DMS79 treated with DMSO at 0.1 percent for 48 hours (cell line): ENCODE measurements around the gene MAP3K14.
A peak's percentile ranks its signal among the peaks of the same experiment; 100 is the strongest.
"Not testable (repeated sequence)": the region's sequence is repeated elsewhere in the genome, so short reads cannot be mapped to it uniquely, and the experiment has no call there.

Experiments used
- DNase-seq: peaks from one replicate; lab custom pipeline; 2025; lab: John Stamatoyannopoulos, UW

MAP3K14 gene

DNA sequence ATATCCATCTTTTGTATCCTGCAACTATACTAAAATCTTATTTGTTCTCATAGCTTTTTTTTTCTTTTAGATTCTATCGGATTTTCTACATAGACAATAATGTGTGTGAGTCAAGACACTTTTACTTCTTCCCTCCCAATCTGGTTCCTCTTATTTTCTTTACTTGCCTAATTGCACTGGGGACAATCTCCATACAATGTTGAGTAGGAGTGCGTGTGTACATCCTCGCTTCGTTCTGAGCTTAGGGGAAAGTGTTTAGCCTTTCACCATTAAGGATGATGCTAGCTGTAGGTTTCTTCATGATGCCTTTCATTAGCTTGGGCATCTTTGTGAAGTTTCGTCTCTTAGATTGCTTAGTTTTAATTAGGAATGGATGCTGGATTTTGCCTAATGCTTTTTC, 57.8 kb downstream of the MAP3K14 start:
- no peak for DNase-seq

DNA sequence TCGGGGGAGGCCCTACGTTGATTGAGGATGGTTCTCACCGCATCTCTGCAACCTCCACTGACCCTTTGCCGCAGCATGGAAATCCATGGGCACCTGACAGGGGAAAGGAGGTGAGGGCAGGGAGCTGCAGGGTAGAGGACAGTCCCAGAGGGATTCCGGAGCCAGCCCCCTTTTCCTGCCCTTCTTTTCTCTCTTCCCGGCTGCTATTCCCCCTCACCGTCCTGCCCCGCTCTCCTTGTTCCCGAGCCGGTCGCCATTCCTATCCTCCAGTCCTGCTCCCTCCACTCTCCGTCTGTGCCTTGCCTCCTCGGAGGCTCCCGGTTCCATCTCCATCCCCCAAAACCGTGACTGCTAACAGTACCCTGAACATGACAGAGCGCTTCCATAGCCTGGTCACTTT, 59.7 kb downstream of the MAP3K14 start:
- DNase-seq, result no peak

DNA sequence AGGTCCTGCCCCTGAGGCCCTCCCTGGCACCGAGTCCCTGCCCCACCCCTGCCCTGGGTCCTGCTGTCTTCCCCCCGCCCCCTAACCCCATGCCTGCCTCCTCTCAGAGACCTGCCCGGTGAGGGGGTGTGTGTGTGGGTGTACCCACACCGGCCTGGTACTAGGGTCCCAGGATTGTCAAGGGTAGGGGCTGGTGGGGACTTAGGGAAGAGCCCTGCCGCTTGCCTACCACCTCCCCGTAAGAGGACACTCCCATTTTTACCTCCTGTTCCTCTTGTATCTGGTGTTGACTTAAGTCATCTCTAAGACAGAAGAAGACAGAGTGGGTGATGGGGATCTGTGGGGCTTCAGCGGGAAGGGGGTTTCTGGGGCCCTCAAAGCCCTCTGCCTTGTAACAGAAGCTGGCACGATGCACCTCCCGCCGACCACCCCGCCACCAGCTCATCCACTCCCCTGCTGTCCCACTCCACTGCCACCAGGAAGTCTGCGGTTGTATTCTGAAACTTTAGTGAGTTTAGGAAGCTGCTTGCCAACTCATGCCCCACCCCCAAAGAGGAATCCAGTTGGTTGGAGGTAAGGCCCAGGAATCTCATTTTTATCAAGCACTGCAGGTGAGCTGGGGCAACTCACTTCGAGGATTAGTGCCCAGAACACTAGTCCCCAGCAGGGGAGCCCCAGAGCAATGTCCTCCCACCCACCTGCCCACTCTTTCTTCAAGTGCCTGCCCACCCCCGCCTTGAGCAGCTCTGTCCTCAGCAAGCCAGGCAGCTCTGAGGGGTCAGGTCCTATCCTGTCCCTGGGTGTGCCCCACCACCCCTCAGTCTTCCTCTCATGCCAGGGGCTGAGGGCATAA, 60.5 kb downstream of the MAP3K14 start:
- DNase-seq, result no peak

DNA sequence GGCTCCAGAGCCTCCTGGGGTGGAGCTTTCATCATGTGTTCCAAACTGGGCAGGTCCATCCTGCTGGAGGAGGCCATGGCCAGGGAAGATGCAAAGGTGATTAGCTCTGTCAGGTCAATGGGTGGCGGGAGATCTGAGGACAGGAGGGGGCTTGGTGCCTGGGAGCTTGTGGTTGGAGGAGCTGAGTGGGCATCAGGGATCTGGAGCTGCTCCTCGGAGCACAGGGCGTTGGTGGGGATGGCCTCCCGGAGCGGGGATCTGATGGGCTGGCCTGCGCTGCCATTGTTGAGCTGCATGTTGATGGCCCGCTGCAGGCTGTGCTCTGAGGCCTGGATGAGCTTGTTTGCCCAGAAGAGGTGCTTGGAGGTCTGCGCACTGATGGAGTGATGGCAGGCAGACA, 61.5 kb downstream of the MAP3K14 start:
- no peak for DNase-seq

DNA sequence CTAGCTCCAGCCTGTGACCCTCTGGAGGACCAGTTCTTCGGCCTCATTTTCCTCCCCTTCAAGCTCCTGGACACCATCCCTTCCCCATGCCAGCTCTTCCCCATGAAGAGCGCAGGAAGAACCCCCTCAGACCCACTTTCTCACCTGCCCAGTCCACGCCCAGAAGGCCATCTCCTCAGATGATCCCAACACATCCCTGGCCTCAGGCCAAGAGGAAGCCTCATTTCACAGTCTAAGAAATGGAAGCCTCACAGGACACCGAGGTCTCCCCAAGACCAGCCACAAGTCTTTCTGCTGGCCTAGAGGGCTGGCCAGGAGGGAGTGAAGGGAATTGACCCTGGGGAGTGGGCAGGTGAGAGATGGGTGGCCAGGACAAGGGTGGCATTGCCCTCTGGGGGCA, 62.9 kb downstream of the MAP3K14 start:
- no peak for DNase-seq

DNA sequence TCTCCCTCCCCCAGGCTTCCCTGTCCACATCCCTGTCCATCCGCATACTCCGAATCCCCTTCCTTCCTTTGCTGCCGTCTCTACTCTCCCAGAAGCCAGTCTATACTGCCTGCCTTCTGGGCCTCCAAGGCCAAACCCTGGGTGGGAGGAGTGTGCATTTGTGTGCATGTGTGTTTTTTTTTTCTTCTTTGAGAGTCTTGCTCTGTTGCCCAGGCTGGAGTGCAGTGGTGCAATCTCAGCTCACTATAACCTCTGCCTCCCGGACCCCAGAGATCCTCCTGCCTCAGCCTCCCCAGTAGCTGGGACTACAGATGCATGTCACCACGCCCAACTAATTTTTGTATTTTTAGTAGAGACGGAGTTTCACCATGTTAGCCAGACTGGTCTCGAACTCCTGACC, 63.6 kb downstream of the MAP3K14 start:
- not testable (repeated sequence) for DNase-seq

DNA sequence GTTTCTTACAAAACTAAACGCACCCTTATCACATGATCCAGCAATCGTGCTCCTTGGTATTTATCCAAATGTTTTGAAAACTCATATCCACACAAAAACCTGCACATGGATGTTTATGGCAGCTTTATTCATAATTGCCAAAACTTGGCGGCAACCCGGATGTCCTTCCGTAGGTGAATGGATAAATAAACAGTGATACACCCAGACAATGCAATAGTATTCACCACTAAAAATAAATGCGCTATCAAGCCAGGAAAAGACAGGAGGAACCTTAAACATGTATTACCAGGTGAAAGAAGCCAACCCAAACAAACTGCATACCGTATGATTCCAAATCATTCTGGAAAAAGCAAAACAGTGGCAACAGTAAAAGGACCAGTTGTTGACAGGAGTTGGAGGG, 64.9 kb downstream of the MAP3K14 start:
- DNase-seq, result no peak

DNA sequence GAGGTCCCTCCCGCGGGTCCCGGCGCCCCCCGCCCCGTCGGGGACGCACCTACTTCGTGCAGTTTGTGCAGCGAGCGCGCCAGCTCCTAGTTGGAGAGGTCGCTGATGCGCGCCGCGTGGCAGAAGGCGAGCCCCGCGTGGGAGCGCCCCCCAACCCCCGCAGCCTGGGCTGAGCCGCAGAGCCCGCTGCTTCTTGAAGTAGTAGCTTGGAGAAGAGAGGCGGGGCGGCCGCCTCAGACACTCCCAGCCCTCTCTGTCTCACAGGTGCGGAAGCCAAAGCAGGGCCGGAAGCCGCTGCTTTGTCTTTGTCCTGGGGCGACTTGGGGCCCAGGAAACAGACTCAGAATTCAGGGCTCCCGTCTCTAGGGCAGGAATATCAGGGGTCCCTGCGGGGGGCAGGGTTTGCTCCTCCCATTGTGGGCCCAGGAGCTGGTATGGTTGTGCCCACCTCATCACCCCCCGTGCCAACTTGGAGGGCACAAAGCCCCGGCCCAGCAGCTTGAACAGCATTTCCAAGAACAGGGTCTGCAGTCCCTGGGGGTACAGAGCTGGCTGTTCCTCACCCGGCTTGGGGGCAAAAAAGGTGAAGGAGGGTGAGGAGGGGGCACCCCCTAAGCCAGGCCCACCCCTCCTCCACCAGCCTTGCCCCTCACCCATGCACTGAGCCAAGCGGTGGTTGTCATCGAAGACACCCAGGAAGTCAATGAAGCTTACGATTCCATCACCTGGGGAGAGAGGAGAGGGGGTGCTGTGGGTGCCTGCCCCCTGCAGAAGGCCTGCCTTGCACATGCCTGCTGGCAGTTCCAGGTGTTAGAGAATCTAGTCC, 68.5 kb downstream of the MAP3K14 start:
- DNase-seq, result peak; percentile 38

DNA sequence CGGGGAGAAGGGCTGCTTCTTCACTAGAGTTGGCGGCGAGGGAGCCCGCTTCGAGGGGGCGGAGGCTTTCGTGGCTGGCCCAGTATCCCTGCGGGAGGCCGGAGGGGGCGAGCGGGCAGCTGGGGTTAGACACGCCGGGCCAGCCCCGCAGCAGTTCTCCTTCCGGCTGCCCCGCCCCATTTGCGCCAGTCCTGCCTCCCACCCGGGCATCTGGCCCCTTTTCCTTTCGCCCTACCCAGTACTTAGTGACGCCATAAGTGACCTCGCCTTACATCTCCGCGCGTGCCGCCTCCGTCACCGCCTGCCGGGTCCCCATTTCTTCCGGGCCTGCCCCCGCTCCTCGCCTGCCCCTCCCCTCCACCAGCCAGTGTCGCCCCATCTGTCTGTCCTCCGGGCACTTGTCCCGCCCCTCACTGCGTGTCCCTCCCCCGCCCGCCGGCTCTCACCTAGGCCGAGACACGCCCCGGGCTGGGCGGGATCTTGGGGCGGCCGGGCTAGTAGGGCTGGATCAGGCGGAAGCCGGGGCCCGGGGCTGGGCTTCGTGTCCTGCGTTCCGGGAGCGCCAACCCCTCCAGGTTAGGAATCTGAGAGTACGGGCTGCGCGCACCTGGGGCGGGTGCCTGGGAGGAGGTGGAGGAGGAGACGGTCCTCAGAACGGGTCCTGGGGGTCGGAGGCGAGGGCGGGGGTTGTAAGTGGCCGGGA, 69.2 kb downstream of the MAP3K14 start:
- DNase-seq, result peak; percentile 92

DNA sequence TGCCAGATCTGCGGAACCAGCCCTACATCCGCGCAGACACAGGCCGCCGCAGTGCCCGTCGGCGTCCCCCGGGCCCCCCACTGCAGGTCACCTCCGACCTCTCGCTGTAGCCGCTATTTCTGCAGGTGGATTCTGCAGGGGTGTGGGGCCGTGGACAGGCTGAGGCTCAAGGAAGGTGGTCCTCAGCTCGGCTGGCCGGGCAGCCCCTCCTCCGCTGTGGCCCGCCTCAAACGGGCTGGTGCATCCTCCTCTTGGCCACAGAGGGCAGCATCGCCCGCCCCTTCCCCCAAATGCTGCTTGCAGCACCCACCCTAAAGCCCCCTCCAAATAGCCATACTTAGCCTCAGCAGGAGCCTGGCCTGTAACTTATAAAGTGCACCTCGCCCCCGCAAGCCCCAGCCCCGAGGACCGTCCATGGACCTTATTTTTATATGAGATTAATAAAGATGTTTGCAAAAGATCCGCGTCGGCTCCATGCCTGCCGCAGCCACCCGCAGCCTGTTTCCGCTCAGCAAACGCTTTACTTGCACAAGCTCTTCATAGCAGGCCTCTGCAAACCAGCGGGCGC, 69.9 kb downstream of the MAP3K14 start:
- peak; percentile 67 for DNase-seq

DNA sequence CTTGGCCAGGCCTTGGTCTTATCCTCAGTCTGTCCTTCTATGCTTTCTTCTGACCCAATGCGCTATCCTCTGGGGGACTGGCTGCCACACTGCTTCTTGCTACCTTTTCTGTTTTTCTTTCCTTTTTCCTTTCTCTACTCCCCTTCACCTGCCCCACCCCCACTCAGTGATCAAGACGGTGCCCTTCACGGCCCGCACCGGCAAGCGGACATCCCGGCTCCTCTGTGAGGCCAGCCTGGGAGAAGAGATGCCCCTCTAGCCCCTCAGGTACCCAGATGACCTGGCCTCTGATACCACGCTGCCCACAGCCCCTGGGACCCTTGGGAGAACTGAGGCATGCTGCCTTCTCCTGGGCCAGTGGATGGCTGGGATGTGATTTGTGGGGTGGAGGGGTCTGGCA, 70.5 kb downstream of the MAP3K14 start:
- no peak for DNase-seq

DNA sequence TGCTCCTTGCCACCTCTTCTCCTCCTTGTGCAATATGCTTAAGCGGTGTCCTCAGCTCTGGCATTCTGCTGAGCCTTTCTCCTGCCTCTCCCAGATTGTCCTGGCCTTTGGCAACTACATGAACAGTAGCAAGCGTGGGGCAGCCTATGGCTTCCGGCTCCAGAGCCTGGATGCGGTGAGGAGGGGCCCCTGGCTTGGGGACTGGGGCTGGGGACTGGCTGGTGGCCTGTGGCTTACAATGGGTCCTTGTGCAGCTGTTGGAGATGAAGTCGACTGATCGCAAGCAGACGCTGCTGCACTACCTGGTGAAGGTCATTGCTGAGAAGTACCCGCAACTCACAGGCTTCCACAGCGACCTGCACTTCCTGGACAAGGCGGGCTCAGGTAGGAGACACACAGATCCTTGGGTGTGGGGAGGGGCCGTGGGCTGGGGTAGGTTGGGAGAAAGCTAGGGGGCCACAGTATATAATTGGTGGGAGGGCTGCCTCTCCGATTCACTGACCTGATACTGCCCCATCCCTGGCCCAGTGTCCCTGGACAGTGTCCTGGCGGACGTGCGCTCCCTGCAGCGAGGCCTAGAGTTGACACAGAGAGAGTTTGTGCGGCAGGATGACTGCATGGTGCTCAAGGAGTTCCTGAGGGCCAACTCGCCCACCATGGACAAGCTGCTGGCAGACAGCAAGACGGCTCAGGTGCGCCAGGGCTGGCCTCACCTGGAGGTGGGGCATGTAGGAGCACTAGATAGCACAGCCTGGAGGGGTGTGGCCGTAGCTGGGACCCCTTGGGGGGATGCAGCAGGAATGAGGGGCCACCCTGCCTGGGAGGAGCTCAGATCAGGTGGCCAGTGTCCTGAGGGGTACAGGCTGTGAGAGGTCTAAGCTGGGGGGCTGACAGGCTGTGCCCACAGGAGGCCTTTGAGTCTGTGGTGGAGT, 71.8 kb downstream of the MAP3K14 start:
- no peak for DNase-seq

DNA sequence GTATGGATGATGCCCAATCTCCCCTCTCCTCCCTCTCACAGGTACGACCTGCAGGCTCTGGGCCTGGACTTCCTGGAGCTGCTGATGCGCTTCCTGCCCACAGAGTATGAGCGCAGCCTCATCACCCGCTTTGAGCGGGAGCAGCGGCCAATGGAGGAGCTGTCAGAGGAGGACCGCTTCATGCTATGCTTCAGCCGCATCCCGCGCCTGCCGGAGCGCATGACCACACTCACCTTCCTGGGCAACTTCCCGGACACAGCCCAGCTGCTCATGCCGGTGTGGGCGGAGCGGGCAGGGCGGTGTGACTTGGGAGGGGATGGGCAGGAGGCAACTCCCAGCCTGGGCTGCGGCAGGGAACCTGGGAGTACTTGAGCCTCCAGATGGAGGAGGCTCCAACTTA, 73.1 kb downstream of the MAP3K14 start:
- no peak for DNase-seq

DNA sequence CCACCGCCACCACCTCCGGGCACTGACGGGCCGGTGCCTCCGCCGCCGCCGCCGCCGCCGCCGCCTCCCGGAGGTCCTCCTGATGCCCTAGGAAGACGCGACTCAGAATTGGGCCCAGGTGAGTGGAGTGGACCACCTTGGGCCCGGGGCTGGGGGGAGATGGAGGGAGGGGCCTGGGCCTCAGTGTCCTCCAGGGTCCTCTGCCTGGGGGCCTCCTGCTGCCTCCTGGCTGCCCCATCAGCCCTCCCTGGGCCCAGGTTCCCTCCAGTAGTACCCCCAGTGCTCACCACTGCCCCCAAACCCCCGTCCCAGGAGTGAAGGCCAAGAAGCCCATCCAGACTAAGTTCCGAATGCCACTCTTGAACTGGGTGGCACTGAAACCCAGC, 74.8 kb downstream of the MAP3K14 start:
- DNase-seq, result no peak

DNA sequence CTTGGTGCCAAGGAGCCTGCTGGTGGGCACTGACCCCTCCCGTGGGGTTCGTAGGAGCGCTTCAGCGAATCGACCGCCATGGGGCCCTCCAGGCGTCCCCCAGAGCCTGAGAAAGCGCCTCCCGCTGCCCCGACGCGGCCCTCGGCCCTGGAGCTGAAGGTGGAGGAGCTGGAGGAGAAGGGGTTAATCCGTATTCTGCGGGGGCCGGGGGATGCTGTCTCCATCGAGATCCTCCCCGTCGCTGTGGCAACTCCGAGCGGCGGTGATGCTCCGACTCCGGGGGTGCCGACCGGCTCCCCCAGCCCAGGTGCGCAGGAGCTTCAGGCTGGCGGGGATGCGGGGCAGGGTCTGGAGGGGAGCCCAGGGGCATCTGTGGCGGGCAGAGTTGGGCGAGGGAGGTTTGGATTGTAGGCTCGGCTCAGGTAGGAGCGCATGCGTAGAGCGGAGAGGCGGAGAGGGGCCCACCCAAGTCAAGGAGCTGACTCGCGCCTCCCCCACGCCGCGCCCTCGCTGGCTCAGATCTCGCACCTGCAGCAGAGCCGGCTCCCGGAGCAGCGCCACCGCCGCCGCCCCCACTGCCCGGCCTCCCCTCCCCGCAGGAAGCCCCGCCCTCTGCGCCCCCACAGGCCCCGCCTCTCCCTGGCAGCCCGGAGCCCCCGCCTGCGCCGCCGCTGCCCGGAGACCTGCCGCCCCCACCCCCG, 75.3 kb downstream of the MAP3K14 start:
- DNase-seq, result peak; percentile 76

DNA sequence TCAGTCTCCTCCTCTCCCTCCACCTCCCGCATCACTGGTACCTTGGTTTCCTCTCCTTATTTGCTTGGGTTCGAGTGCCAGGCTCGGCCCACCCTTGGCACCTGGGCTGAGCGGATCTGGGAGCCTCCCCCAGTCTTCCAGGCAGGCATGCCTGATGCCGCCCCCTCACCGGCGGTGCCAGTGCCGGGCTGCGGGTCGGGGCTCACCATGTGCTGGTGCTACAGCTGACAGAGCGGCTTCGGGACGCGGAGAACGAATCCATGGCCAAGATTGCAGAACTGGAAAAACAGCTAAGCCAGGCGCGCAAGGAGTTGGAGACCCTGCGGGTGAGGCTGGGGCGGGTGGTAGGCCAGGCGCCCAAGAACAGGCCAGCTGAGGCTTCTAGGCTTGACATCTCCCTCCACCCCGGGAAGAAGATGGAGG, 75.9 kb downstream of the MAP3K14 start:
- no peak for DNase-seq

DNA sequence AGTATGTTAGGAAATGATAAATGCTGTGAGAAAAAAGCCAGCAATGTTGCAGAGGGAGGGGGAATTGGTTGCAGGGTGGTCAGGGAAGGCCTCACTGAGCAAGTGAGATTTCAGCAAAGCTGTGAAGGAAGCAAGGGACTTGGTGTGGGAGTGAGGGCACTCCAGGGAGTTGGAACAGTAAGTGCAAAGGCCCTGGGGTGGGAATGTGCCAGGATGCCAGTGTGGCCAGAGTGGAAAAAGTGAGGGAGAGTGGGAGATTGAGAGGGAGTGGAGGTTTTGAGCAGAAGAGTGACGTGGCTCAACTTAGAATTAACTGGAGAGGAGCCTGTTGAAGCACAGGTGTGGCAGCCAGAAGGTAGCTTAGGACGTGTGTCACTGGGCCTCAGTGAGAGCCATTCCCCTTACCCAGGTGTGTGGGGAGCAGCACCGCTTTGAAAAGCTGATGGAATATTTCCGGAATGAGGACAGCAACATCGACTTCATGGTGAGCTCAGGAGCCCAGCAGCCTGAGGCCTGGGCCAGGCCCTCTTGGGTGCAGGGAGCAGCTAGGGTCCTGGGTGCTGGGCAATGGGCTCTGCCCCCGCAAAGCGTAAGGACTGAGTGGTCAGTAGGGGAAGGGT, 78.6 kb downstream of the MAP3K14 start:
- no peak for DNase-seq

DNA sequence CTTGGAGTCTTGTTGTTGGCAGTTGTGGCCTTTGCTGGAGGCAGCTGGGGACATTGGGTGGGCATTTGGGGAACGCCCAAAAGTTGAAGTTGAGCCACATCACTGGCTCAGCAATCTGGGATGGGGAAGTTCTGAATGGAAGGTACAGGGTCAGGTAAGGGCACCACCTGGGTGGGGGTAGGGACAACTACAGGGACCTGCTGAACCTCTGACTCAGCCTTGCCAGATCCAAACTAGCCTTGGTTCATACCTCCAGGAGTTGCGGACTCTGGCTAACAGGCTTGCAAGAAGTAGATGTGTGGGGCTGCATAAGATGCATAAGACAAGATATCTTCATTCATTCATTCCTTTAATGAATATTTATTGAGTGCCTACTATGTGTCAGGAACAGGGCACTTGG, 79.1 kb downstream of the MAP3K14 start:
- no peak for DNase-seq

DNA sequence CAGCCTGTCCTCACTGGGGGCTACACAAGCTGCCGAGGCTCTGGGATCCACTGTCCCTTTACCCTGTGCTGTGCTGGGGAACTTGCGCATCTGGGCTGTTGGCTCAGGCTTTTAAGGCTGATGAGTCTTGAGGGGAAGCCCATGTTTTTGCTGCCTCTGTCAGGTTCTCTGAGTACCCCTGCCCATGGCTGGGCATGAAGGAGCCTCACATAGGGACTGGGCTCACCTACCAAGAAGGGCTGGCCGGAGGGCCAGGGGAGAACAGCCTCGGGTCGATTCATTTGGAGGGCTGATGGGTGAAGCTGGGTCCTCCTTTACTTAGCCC, 80.6 kb downstream of the MAP3K14 start:
- no peak for DNase-seq
